T-cell (primary cell): Measurements from ENCODE around the gene C2CD5. TPM values are rescaled to one million over a fixed set of nuclear protein-coding genes. Genes with fewer than 3 reads are reported as not detected.

ENCODE experiments used
- ATAC-seq, 4 experiments: fragments of 200-7000 bp in 3 of 4; fragments of 150-1000 bp in 1 of 4; cut with Tn5 transposase; replicated peaks in 1 of 4; 1 replicate in 3 of 4; 2 replicates in 1 of 4; pipeline ENCODE4 v1.10.0; 2021; ENCODE audit warnings: moderate library complexity in 3 of 4, mild to moderate bottlenecking in 2 of 4, moderate number of reproducible peaks in 1 of 4
- CTCF ChIA-PET, 2 donors: fragments of 300-600 bp; sonication (Branson Sonifier 250); formaldehyde crosslinking; loops; one replicate each; lab custom pipeline; 2022; ENCODE audit warnings: antibody characterized with exemption in 2 of 2; lab: Charles Lee
- POLR2A ChIA-PET, 2 donors: fragments of 300-600 bp; sonication (Branson Sonifier 250); formaldehyde crosslinking; loops; one replicate each; lab custom pipeline; 2022; ENCODE audit warnings: antibody characterized with exemption in 2 of 2; lab: Charles Lee
- DNase-seq, 35 experiments: peaks; one replicate each; pipeline versions ENCODE4 v3.0.0 to v3.0.0-alpha.2; 2013 to 2023
- H3K27ac ChIP-seq: one replicate; pipeline ENCODE4 v1.5.1; 2013; ENCODE audit warnings: low read length
- H3K27me3 ChIP-seq, 2 experiments: replicated peaks in 1 of 2; 1 replicate in 1 of 2; 2 replicates in 1 of 2; pipeline versions ENCODE4 v1.6.1 to v1.7.0; 2013; ENCODE audit warnings: low read length in 1 of 2, mixed read lengths in 1 of 2; ENCODE audit not compliant: control insufficient read depth in 2 of 2, insufficient read depth in 2 of 2; ENCODE audit errors: extremely low read depth in 1 of 2
- H3K36me3 ChIP-seq, 2 donors: 1 replicate in 1 of 2; 2 replicates in 1 of 2; pipeline versions ENCODE4 v1.6.1 to v1.7.0; 2013; ENCODE audit warnings: low read length in 1 of 2; ENCODE audit not compliant: control insufficient read depth in 2 of 2, insufficient read depth in 1 of 2; ENCODE audit errors: extremely low read depth in 1 of 2
- H3K4me1 ChIP-seq, 2 experiments: 1 replicate in 1 of 2; 2 replicates in 1 of 2; pipeline versions ENCODE4 v1.6.1 to v1.7.0; 2013; ENCODE audit warnings: low read length in 2 of 2, mixed read lengths in 1 of 2; ENCODE audit not compliant: insufficient read depth in 2 of 2, control insufficient read depth in 1 of 2; ENCODE audit errors: extremely low read depth in 1 of 2
- H3K4me3 ChIP-seq, 2 donors: 1 replicate in 1 of 2; 2 replicates in 1 of 2; pipeline versions ENCODE4 v1.5.1 to v1.7.0; 2013; ENCODE audit warnings: mild to moderate bottlenecking in 2 of 2, low read length in 1 of 2, moderate library complexity in 1 of 2; ENCODE audit not compliant: control insufficient read depth in 1 of 2; ENCODE audit errors: extremely low read depth in 1 of 2
- H3K9me3 ChIP-seq: 2 replicates; pipeline ENCODE4 v1.7.0; 2013
- H3K27ac Mint-ChIP-seq, 2 donors: one replicate each; pipeline ENCODE4 v1.8.0; 2020 to 2021; ENCODE audit warnings: mild to moderate bottlenecking in 2 of 2, mixed read lengths in 2 of 2
- H3K27me3 Mint-ChIP-seq, 2 donors: one replicate each; pipeline ENCODE4 v1.8.0; 2021 to 2022; ENCODE audit warnings: mixed read lengths in 2 of 2
- H3K36me3 Mint-ChIP-seq: one replicate; pipeline ENCODE4 v1.8.0; 2021; ENCODE audit warnings: mixed read lengths
- H3K4me1 Mint-ChIP-seq, 3 donors: one replicate each; pipeline ENCODE4 v1.8.0; 2020 to 2022; ENCODE audit warnings: mixed read lengths in 3 of 3, mild to moderate bottlenecking in 1 of 3
- H3K4me3 Mint-ChIP-seq, 3 donors: one replicate each; pipeline ENCODE4 v1.8.0; 2020 to 2022; ENCODE audit warnings: mild to moderate bottlenecking in 3 of 3, mixed read lengths in 3 of 3, moderate library complexity in 3 of 3
- H3K9me3 Mint-ChIP-seq, 3 donors: one replicate each; pipeline ENCODE4 v1.8.0; 2020 to 2022; ENCODE audit warnings: mixed read lengths in 3 of 3
- WGBS: methylation state at CpG from one replicate; pipeline ENCODE4 v1.1.5; 2013; ENCODE audit warnings: missing lambda C conversion rate; ENCODE audit not compliant: insufficient coverage; 5-methylcytosine and 5-hydroxymethylcytosine counted together
- total RNA-seq, 35 experiments: library from RNA in 6 of 35; stranded (reverse) in 6 of 35; fragments of 120-200 nt in 1 of 35; gene quantifications; one replicate each; pipeline versions ENCODE4 v1.2.1 to v1.2.4 and lab custom pipeline; 2013 to 2026

Gene C2CD5
- total RNA-seq, 5 donors from 2014 or later (not counting 1 experiment from before 2014, with no cell fraction given) = 34.6 to 44.9 (median 42.6) TPM

- H3K9me3 Mint-ChIP-seq = no peaks in the 10 kb centered on the region
- ChIA-PET CTCF (interaction anchor here (0.6 to 1.2 kb wide), 3 partner anchors 8 to 332 kb away, joined by 3 to 4 read pairs (median 3); no protein-coding TSS in a partner anchor), POLR2A (no interaction called here)
- ATAC-seq = no peak
- Histone ChIP-seq H3K9me3 (no peaks in the 10 kb centered on the region), H3K27ac (peak overlapping the region; percentile 83), H3K36me3 (no peaks in the 10 kb centered on the region), H3K27me3 (no peaks in the 10 kb centered on the region), H3K4me3 (peak overlapping the region in 1 of 2 donors; percentile 52), H3K4me1 (peaks cover 0 to 17% of the 10 kb centered on the region in 2 experiments)
- no CpG with 5 or more reads among the region's 3 CpGs for WGBS
- peak overlapping the region; percentile 89 to 91 for H3K27ac Mint-ChIP-seq
- no peaks in the 10 kb centered on the region for H3K36me3 Mint-ChIP-seq
- H3K4me3 Mint-ChIP-seq = peak overlapping the region; percentile 67 to 79 (median 73)
- H3K27me3 Mint-ChIP-seq = no peaks in the 10 kb centered on the region
- DNase-seq = peak in 1 of 35 experiments; percentile 48
- H3K4me1 Mint-ChIP-seq = peaks cover 16 to 44% (median 29%) of the 10 kb centered on the region in 3 donors
Observed at GRCh38 chr12:22410486-22410885, 133.9 kb downstream of the C2CD5 start.

- Mint-ChIP-seq H3K9me3 (no peaks in the 10 kb centered on the region), H3K27me3 (no peaks in the 10 kb centered on the region), H3K4me3 (peak overlapping the region; percentile 67 to 79 (median 73)), H3K27ac (peak overlapping the region; percentile 89 to 91), H3K4me1 (peaks cover 16 to 42% (median 29%) of the 10 kb centered on the region in 3 donors), H3K36me3 (no peaks in the 10 kb centered on the region)
- peaks cover 0 to 17% of the 10 kb centered on the region in 2 experiments for H3K4me1 ChIP-seq
- peak overlapping the region in 1 of 2 donors; percentile 52 for H3K4me3 ChIP-seq
- H3K27me3 ChIP-seq = no peaks in the 10 kb centered on the region
- H3K9me3 ChIP-seq = no peaks in the 10 kb centered on the region
- ChIA-PET POLR2A (interaction anchor here in 1 of 2 donors (1.0 kb wide), 1 partner anchor 74 kb away, joined by 3 read pairs; no protein-coding TSS in a partner anchor), CTCF (interaction anchor here in 1 of 2 donors (0.5 to 1.6 kb wide), 6 partner anchors 13 to 331 kb away, joined by 3 to 10 read pairs (median 4); no protein-coding TSS in a partner anchor)
- 24% methylated on average over 6 of the region's 12 CpGs for WGBS
- DNase-seq (peak in 34 of 35 experiments; percentile 5 to 83 (median 41)), ATAC-seq (peak; percentile 85 to 94 (median 90))
- H3K36me3 ChIP-seq = no peaks in the 10 kb centered on the region
- H3K27ac ChIP-seq = peak overlapping the region; percentile 83
Observed at GRCh38 chr12:22409377-22410164, 134.8 kb downstream of the C2CD5 start.

- Histone ChIP-seq H3K4me3 (peak overlapping the region in 1 of 2 donors; percentile 52), H3K4me1 (peaks cover 0 to 17% of the 10 kb centered on the region in 2 experiments), H3K27me3 (no peaks in the 10 kb centered on the region), H3K27ac (peak overlapping the region; percentile 83), H3K36me3 (no peaks in the 10 kb centered on the region), H3K9me3 (no peaks in the 10 kb centered on the region)
- no peaks in the 10 kb centered on the region for H3K27me3 Mint-ChIP-seq
- CTCF ChIA-PET = interaction anchor here in 1 of 2 donors (1.0 to 1.6 kb wide), 4 partner anchors 12 to 326 kb away, joined by 3 to 10 read pairs (median 6); no protein-coding TSS in a partner anchor
- H3K4me3 Mint-ChIP-seq = peak overlapping the region; percentile 67 to 79 (median 73)
- DNase-seq (peak in 5 of 35 experiments; percentile 4 to 51 (median 11)), ATAC-seq (peak; percentile 27 to 46 (median 35))
- POLR2A ChIA-PET = interaction anchor here (0.7 to 1.0 kb wide), 3 partner anchors 73 to 88 kb away, joined by 3 read pairs; no protein-coding TSS in a partner anchor
- H3K27ac Mint-ChIP-seq = peak overlapping the region; percentile 89 to 91
- H3K4me1 Mint-ChIP-seq = peaks cover 16 to 42% (median 29%) of the 10 kb centered on the region in 3 donors
- no peaks in the 10 kb centered on the region for H3K36me3 Mint-ChIP-seq
- 61% methylated on average over 2 of the region's 8 CpGs for WGBS
- no peaks in the 10 kb centered on the region for H3K9me3 Mint-ChIP-seq
Observed at GRCh38 chr12:22408610-22409376, 135.5 kb downstream of the C2CD5 start.

GRCh38 chr12:22407397-22407796, 136.9 kb downstream of the C2CD5 start:
- ATAC-seq (no peak), DNase-seq (no peak)
- H3K36me3 Mint-ChIP-seq = peaks cover 6% of the 10 kb centered on the region
- no peak overlapping the region for H3K4me3 Mint-ChIP-seq
- no CpG with 5 or more reads among the region's 3 CpGs for WGBS
- Histone ChIP-seq H3K27ac (peak overlapping the region; percentile 27), H3K9me3 (no peaks in the 10 kb centered on the region), H3K4me1 (peaks cover 0 to 14% of the 10 kb centered on the region in 2 experiments), H3K27me3 (no peaks in the 10 kb centered on the region), H3K4me3 (no peak overlapping the region), H3K36me3 (no peaks in the 10 kb centered on the region)
- CTCF ChIA-PET = no interaction called here
- H3K27ac Mint-ChIP-seq = peak overlapping the region; percentile 69 to 82
- peaks cover 0 to 7% (median 0%) of the 10 kb centered on the region in 3 donors for H3K9me3 Mint-ChIP-seq
- POLR2A ChIA-PET = no interaction called here
- H3K4me1 Mint-ChIP-seq = peaks cover 16 to 38% (median 29%) of the 10 kb centered on the region in 3 donors
- no peaks in the 10 kb centered on the region for H3K27me3 Mint-ChIP-seq

- ATAC-seq (no peak), DNase-seq (no peak)
- Mint-ChIP-seq H3K27me3 (no peaks in the 10 kb centered on the region), H3K27ac (peak overlapping the region in 1 of 2 donors; percentile 34), H3K4me3 (no peak overlapping the region), H3K4me1 (peaks cover 16 to 38% (median 29%) of the 10 kb centered on the region in 3 donors), H3K9me3 (peaks cover 0 to 7% (median 0%) of the 10 kb centered on the region in 3 donors), H3K36me3 (peaks cover 6% of the 10 kb centered on the region)
- H3K9me3 ChIP-seq = no peaks in the 10 kb centered on the region
- H3K27ac ChIP-seq = peak overlapping the region; percentile 27
- no peak overlapping the region for H3K4me3 ChIP-seq
- no peaks in the 10 kb centered on the region for H3K36me3 ChIP-seq
- H3K27me3 ChIP-seq = no peaks in the 10 kb centered on the region
- ChIA-PET POLR2A (no interaction called here), CTCF (interaction anchor here in 1 of 2 donors (0.6 kb wide), 1 partner anchor 324 kb away, joined by 19 read pairs; no protein-coding TSS in a partner anchor)
- peaks cover 0 to 14% of the 10 kb centered on the region in 2 experiments for H3K4me1 ChIP-seq
- no CpG with 5 or more reads among the region's 1 CpG for WGBS
Observed at GRCh38 chr12:22406627-22407026, 137.7 kb downstream of the C2CD5 start.
